ENCODE data around the gene RANBP17. TPM values are rescaled to one million over a fixed set of nuclear protein-coding genes. Genes with fewer than 3 reads are reported as not detected.

The RANBP17 gene
- total and polyA plus RNA-seq, 2 of the 4 experiments (the other 2 are of a cell fraction), result 8.2 to 29.0 TPM

DNA sequence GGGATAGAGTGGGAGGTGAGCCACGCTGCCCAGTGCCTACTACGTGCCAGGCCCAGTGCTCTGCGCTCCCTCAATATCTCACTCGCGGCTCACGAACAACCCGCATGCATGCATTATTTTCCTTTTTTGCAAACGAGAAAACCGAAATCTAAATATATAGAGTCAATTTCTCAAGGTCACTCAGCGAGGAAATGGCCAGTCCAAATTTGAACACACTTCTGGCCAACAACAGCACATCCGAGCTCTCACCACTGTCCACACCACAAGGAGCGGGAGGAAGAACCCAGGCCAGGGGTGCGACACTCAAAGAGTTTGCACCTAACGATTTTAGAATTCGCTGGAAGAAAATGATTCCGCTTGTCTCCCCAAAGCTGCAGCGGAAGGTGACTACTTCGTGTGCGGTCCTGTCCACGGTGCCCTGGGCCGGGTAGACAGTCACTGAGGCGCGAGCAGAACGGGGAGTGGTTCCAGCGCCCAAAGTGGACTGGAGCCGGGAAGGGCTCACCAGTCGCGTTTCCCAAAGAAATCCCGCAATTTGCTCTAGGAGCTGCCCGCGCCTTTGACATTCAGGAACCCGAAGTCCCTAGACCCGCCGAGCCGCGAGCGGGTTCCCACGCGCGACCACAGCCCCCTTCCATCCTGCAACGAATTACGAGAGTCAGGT, 446.1 kb downstream of the RANBP17 start:
- Histone ChIP-seq H3K79me1 (ENCODE audit: low read depth in 1 of 2, low read length in 2 of 2) (no peaks in the 10 kb centered on the region), H3K4me1 (ENCODE audit: control insufficient read depth, insufficient read depth, low read length) (peaks cover 1% of the 10 kb centered on the region; the same call in 1 of the 2 replicates), H4K8ac (ENCODE audit: low read depth in 2 of 2, low read length in 2 of 2) (no peak overlapping the region), H3K9ac (ENCODE audit: low read depth, low read length) (no peak overlapping the region), H3K27ac (ENCODE audit: insufficient read depth, low read length) (no peak overlapping the region), H3K14ac (replicated peaks; ENCODE audit: low read depth, low read length) (no peak overlapping the region), H3K9me3 (ENCODE audit: control insufficient read depth, insufficient read depth, low read length) (peaks cover 18% of the 10 kb centered on the region), H4K91ac (ENCODE audit: insufficient read depth, low read depth, low read length) (no peak overlapping the region), H2BK5ac (ENCODE audit: low read depth, low read length, poor library complexity, severe bottlenecking) (no peak overlapping the region), H2BK15ac (ENCODE audit: low read depth, low read length) (no peak overlapping the region), H3K4ac (ENCODE audit: low read depth, low read length) (no peak overlapping the region), H3K27me3 (ENCODE audit: control insufficient read depth, insufficient read depth, low read length) (peaks cover 89% of the 10 kb centered on the region), H3K56ac (ENCODE audit: extremely low read depth, insufficient read depth, low read length) (no peak overlapping the region), H3K36me3 (ENCODE audit: control insufficient read depth, insufficient read depth, low read length) (no peaks in the 10 kb centered on the region), H2AK5ac (ENCODE audit: low read depth, low read length) (no peak overlapping the region), H3K18ac (ENCODE audit: low read depth, low read length) (no peak overlapping the region), H3K4me2 (ENCODE audit: low read depth, low read length) (no peak overlapping the region), H2BK120ac (ENCODE audit: low read depth, low read length) (no peak overlapping the region), H2AK9ac (replicated peaks; ENCODE audit: low read depth, low read length, poor library complexity) (no peak overlapping the region), H3K9me1 (ENCODE audit: insufficient read depth, low read length) (no peaks in the 10 kb centered on the region), H3K4me3 (ENCODE audit: insufficient read depth, low read depth, low read length) (no peak overlapping the region), H2BK20ac (ENCODE audit: low read depth, low read length) (no peak overlapping the region), H2AFZ (replicated peaks; ENCODE audit: low read length, poor library complexity) (peak overlapping the region; percentile 53), H4K20me1 (ENCODE audit: insufficient read depth, low read length) (peaks cover 7% of the 10 kb centered on the region), H4K5ac (ENCODE audit: low read depth, low read length) (no peak overlapping the region), H3K23ac (ENCODE audit: low read depth, low read length) (peak overlapping the region; percentile 37; the same call in 1 of the 2 replicates)
- dilution Hi-C loops (cut with HindIII; ENCODE audit: low sequenced_read_pairs, unreplicated experiment) (no loop called here), in situ Hi-C loops (cut with MboI; ENCODE audit: low sequenced_read_pairs) (no loop called here), intact Hi-C loops (cut with micrococcal nuclease) (no loop called here)
- no peak for DNase-seq
- POLR2A ChIA-PET (ENCODE audit: unreplicated experiment), result no interaction called here
- CTCF ChIA-PET, result no interaction called here
- TF ChIP-seq, protein P1, sequence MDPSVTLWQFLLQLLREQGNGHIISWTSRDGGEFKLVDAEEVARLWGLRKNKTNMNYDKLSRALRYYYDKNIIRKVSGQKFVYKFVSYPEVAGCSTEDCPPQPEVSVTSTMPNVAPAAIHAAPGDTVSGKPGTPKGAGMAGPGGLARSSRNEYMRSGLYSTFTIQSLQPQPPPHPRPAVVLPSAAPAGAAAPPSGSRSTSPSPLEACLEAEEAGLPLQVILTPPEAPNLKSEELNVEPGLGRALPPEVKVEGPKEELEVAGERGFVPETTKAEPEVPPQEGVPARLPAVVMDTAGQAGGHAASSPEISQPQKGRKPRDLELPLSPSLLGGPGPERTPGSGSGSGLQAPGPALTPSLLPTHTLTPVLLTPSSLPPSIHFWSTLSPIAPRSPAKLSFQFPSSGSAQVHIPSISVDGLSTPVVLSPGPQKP (IDR thresholded peaks at IDR 0.05; ENCODE audit: borderline replicate concordance, low read depth, low read length), result no peak
- TF ChIP-seq RCOR1 (IDR thresholded peaks at IDR 0.05; ENCODE audit: insufficient replicate concordance, low read length) (no peak), MAFK (IDR thresholded peaks at IDR 0.05; ENCODE audit: low read depth, low read length) (no peak), MXI1 (IDR thresholded peaks at IDR 0.05; ENCODE audit: borderline replicate concordance, low read depth, low read length) (no peak), SMC3 (IDR thresholded peaks at IDR 0.05; ENCODE audit: low read depth, low read length) (no peak), FOS (IDR thresholded peaks at IDR 0.05; ENCODE audit: low read depth, low read length) (no peak), MAZ (IDR thresholded peaks at IDR 0.05; ENCODE audit: borderline replicate concordance, low read depth, low read length) (no peak), POLR2A (IDR thresholded peaks at IDR 0.05; ENCODE audit: low read depth, low read length) (no peak), CEBPB (IDR thresholded peaks at IDR 0.05; ENCODE audit: low read depth, low read length) (no peak)
- TF ChIP-seq, protein P2, sequence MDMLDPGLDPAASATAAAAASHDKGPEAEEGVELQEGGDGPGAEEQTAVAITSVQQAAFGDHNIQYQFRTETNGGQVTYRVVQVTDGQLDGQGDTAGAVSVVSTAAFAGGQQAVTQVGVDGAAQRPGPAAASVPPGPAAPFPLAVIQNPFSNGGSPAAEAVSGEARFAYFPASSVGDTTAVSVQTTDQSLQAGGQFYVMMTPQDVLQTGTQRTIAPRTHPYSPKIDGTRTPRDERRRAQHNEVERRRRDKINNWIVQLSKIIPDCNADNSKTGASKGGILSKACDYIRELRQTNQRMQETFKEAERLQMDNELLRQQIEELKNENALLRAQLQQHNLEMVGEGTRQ (IDR thresholded peaks at IDR 0.05; ENCODE audit: low read depth, low read length), result no peak
- BruUV-seq (replicated peaks), result no TSS peak
- ATAC-seq (ENCODE audit: low read depth), result no peak
- 25% methylated on average over 20 of the region's 42 CpGs; no CpG with 5 or more reads in 1 of the 2 experiments for WGBS, 2 experiments (ENCODE audit: extremely low coverage in 2 of 2, insufficient read length in 1 of 2)

All from IMR-90 (cell line).